Measurements from ENCODE around the gene SEC24D.

DNA sequence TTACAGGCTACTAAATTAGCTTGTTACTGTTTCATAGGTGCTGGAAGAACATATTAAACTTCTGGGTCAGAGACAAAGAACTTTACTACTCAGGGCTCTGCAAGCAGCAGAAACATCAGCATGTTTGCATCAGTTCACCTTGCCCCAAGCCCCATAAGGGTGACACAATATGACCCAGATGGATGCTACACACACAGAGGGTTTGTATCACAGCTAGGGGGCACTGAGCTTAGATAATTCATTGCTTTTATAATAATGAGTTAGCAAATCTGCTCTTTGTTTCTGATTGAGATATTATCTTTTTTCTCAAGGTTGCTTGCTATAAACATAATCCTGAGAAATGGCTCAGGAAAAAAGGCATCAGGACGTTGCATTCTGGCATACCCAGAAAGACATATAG is 47.9 kb upstream of the SEC24D start:
- TF ChIP-seq POLR2A (IDR thresholded peaks at IDR 0.05; ENCODE audit: low read length) (no peak), GATA1 (IDR thresholded peaks at IDR 0.05; ENCODE audit: low read depth, low read length) (no peak)
